Suppressor macrophage treated with lipopolysaccharide for 4 hours (primary cell): ENCODE data around the gene TBC1D24.
"Not testable (repeated sequence)": the region's sequence is repeated elsewhere in the genome, so short reads cannot be mapped to it uniquely, and the experiment has no call there.

Experiments used
- DNase-seq: peaks from one replicate; pipeline ENCODE4 v3.0.0-alpha.2; 2020

The TBC1D24 gene

GRCh38 chr16:2474877-2475412 lies at the start of gene TBC1D24:
TBC1D24 (plus strand) TSS chr16:2475127; CDS start chr16:2496149, 21,022 bp downstream.
- peak; percentile 95 for DNase-seq

GRCh38 chr16:2425825-2426430 lies 49.0 kb upstream of the TBC1D24 start:
- no peak for DNase-seq

DNA sequence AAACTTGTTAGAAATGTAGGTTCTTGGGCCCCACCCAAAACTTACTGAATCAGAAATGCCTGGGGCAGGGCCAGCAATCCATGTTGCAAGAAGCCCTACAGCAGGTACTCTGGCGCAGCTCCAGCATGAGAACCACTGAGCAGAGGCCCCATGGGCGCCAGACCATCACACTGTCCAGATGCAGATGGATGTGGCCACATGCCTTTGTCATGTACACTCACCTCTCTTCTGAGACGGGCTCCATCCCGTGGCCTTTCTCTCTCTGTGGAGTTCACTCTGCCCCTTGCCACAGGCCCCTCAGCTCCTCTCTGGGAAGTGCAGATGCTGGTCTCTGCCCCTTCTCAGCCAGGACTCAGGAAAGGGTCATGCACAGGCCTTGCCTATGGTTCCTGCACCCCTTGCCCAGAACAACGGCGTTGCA lies 48.0 kb upstream of the TBC1D24 start:
- no peak for DNase-seq

GRCh38 chr16:2427526-2427925 lies 47.4 kb upstream of the TBC1D24 start:
- DNase-seq = no peak

GRCh38 chr16:2428051-2428783 lies 46.7 kb upstream of the TBC1D24 start:
- DNase-seq = no peak

GRCh38 chr16:2428784-2429033 lies 46.2 kb upstream of the TBC1D24 start:
- no peak for DNase-seq

GRCh38 chr16:2429034-2429770 lies 45.7 kb upstream of the TBC1D24 start, which contains the start of gene CCNF:
CCNF (plus strand) TSS chr16:2429447; CDS start chr16:2429482, 35 bp downstream.
- DNase-seq = peak; percentile 98

- peak; percentile 19 for DNase-seq
Observed at GRCh38 chr16:2429771-2430663, 44.9 kb upstream of the TBC1D24 start.

DNA sequence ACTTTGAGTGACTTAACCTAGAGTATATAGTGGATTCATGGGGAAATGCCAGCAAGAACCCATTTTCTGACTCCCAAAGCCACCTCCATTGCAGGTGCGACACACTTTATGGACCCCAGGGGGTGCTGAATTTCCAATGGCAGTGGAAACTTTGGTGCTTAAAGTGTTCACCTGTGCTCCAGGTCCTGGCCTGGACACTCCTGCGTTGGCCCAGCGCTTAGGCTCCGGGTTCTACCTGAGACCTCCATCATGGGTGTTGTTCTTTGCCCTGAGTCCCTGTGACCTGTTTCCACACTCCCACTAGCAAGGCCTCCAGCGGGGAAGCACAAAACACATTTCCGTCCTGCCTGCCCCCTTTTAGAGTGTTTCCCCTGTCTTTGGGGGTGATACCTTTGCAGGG lies 42.6 kb upstream of the TBC1D24 start:
- DNase-seq = no peak

- no peak for DNase-seq
Observed at GRCh38 chr16:2432801-2433505, 42.0 kb upstream of the TBC1D24 start.

- not testable (repeated sequence) for DNase-seq
Observed at GRCh38 chr16:2435236-2435635, 39.7 kb upstream of the TBC1D24 start.

GRCh38 chr16:2436110-2436509 lies 38.8 kb upstream of the TBC1D24 start:
- no peak for DNase-seq

DNA sequence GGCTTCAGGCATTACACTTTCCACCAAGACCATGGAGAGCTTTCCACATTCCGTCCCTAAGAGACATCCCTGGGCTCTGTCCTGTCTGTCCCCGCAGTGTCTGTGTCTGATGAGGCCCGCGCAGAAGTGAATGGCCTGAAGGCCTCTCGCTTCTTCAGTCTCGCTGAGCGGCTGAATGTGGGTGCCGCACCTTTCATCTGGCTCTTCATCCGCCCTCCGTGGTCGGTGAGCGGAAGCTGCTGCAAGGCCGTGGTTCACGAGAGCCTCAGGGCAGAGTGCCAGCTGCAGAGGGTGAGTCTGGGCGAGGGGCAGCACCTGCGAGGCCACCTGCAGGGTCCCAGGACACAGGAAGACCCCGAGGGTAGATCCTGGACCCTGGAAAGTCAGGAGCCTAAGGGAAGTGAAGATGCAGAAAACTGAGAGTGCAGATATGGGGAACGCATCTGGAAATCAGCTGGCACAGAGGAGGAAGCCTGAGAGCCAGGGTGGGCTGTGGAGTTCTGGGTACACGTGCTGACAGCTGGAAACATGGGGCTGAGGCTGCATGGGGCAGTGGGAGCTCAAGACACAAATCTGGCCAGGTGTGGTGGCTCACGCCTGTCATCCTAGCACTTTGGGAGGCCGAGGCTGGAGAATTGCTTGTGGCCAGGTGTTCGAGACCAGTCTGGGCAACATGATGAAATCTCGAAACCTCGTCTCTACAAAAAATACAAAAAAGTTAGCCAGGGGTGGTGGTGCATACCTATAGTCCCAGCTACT lies 37.7 kb upstream of the TBC1D24 start:
- DNase-seq = no peak

- DNase-seq = no peak
Observed at GRCh38 chr16:2438121-2438520, 36.8 kb upstream of the TBC1D24 start.

DNA sequence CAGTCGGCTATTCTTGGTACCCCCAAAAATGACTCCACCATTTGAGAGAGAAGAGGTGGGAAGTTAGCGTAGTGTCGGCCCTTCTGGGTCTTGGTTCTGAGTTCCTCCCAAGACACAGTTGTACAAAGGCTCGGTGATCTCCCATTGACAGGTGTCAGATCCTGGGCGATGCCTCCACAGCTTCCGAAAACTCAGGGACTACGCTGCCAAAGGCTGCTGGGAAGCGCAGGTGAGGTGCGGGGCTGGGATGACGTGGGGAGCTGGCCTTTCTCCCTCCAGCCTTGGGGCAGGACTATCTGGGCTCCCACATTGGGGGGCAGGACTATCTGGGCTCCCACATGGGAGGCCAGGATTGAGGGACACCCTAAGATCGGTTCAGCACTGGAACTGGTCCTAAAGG lies 35.3 kb upstream of the TBC1D24 start:
- DNase-seq = no peak

GRCh38 chr16:2441143-2441804 lies 33.7 kb upstream of the TBC1D24 start:
- not testable (repeated sequence) for DNase-seq

DNA sequence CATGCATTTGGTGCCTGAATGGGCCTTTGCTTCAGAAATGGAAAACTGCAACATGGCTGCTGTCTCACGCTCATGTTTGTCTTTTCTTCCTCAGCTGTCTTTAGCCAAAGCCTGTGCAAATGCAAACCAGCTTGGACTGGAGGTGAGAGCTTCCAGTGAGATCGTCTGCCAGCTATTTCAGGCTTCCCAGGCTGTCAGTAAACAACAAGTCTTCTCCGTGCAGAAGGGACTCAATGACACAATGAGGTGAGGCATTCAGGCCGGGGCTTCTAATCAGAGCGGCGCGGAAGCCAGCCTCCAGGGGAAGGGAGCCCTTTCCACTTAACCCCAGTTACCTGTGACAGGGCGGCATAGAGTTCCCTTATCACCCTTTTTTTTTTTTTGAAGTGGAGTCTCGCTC lies 31.4 kb upstream of the TBC1D24 start:
- no peak for DNase-seq

DNA sequence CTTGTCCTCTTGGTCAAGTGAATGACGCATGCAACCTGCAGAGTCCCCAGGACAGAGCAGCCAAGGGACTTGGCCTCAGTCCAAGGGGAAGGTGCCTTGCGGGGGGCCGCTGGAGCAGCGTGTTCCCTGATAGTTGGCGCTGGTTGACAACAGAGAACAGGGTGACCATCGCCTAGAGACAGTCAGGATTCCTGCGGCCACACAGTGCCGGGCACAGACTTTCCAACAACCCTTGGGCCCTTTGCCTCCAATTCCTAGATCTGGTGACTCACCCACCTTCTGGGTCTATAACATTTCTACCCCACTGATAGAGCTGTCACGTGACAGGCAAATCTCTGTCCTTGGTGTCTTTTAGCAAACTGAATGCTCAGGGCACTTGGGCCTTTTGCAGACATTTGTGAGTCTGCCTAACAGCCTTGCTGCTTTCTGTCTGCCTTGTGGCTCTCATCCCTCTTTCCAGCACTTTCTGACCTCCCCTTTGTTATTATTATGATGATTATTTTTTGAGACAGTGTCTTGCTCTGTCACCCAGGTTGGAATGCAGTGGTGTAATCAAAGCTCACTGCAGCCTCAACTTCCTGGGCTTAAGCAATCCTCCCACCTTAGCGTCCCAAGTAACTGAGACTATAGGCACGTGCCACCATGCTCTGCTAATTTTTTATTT lies 26.9 kb upstream of the TBC1D24 start:
- no peak for DNase-seq

DNA sequence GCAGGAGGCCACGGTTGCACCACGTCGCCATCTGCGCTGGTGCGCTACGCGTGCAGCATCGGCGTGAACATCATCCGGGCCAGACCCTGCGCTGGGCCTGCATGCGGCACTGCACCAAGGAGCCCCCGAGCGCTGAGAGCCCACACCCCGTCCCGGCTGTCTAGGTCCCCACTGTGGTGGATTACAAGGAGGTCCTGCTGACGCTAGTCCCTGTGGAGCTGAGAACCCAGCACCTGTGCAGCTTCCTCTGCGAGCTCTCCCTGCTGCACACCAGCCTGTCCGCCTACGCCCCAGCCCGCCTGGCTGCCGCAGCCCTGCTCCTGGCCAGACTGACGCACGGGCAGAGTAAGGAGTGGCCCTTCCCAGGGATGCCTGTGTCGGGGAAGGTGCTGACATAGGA lies 25.8 kb upstream of the TBC1D24 start:
- no peak for DNase-seq

DNA sequence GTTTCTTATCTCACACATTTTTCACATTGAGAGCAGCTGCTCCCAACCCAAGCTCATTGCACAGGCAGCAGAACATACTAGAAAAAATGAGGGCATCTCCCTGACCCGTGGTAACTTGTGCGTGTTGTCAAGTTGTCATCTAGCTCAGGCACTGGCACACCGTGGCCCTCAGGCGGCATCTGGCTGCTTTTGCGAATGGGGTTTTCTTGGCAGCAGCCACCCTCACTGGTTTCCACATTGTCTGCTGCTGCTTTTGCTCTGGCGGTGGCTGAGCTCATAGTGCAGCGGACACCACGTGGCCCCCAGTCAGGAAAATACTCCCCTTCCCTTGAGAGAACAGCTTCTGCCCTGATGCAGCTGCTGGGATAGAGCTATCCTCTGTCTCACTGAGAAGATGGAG lies 24.4 kb upstream of the TBC1D24 start:
- DNase-seq = no peak
